DOHH2 (cell line): ENCODE data around the gene SCO1.

Experiments
- EZH2phosphoT487 ChIP-seq: fragments of 200-600 bp; sonication (generic); IDR thresholded peaks from 2 replicates; pipeline ENCODE4 v1.6.1; 2017; ENCODE audit warnings: borderline replicate concordance, mild to moderate bottlenecking, antibody characterized with exemption, low read length, moderate library complexity, mixed read lengths
- TF ChIP-seq, protein P1 (sequence below): fragments of 200-600 bp; sonication (generic); IDR thresholded peaks from one replicate; pipeline ENCODE4 v1.5.1; 2014; ENCODE audit warnings: antibody characterized with exemption, mild to moderate bottlenecking, low read depth, low read length; ENCODE audit not compliant: poor library complexity, severe bottlenecking

DNA sequence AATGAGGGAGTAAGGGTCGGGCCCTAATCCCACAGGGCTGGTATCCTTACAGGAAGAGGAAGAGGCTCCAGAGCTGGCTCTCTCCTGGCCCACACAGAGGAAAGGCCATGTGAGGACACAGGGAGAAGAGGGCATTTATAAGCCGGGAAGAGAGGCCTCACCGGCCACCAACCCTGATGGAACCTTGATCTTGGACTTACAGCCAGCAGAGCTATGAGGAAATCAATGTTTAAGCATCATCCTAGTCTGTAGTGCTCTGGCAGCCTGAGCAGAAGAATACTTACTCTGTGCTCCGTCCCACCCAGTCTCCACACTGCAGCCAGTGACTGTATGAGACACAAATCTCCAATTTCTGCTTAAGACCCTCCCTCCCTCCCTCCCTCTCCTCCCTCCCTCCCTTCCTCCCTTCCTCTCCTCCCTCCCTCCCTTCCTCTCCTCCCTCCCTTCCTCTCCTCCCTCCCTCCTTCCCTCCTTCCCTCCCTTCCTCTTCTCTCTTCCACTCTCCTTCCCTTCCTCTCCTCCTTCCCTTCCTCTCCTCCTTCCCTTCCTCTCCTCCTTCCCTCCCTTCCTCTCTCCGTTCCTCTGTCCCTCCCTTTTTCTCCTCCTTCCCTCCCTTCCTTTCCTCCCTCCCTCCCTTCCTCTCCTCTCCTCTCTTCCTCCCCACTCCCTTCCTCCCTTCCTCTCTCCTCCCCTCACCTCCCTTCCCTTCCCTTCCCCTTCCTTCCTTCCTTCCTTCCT, 41.4 kb upstream of the SCO1 start:
- TF ChIP-seq, protein P1, sequence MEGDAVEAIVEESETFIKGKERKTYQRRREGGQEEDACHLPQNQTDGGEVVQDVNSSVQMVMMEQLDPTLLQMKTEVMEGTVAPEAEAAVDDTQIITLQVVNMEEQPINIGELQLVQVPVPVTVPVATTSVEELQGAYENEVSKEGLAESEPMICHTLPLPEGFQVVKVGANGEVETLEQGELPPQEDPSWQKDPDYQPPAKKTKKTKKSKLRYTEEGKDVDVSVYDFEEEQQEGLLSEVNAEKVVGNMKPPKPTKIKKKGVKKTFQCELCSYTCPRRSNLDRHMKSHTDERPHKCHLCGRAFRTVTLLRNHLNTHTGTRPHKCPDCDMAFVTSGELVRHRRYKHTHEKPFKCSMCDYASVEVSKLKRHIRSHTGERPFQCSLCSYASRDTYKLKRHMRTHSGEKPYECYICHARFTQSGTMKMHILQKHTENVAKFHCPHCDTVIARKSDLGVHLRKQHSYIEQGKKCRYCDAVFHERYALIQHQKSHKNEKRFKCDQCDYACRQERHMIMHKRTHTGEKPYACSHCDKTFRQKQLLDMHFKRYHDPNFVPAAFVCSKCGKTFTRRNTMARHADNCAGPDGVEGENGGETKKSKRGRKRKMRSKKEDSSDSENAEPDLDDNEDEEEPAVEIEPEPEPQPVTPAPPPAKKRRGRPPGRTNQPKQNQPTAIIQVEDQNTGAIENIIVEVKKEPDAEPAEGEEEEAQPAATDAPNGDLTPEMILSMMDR = no peak
- no peak for TF ChIP-seq EZH2phosphoT487
